ENCODE measurements around the gene NELFCD. TPM values are rescaled to one million over a fixed set of nuclear protein-coding genes. Genes with fewer than 3 reads are reported as not detected.

The NELFCD gene
- total and polyA plus RNA-seq, 9 of the 15 experiments (the other 6 are each of a cell fraction or from before 2014, with no cell fraction given): 11.7 to 163 (median 96.5) TPM

GRCh38 chr20:59010995-59011873 lies 30.2 kb downstream of the NELFCD start (continued):
- no peak for TF ChIP-seq KAT7 (CRISPR knock-in tag; IDR thresholded peaks at IDR 0.05; ENCODE audit: borderline replicate concordance)
- TF ChIP-seq TCF3 (CRISPR knock-in tag; IDR thresholded peaks at IDR 0.05): peak; percentile 80
- TF ChIP-seq TAF15 (IDR thresholded peaks at IDR 0.05; ENCODE audit: low read depth, low read length): no peak
- TF ChIP-seq MAFG (tag; conservative IDR thresholded peaks at IDR 0.05): no peak
- peak; percentile 45; the same call in 1 of the 2 replicates for TF ChIP-seq PML (IDR thresholded peaks at IDR 0.05; ENCODE audit: low read length)
- no peak for TF ChIP-seq HBP1 (CRISPR knock-in tag; IDR thresholded peaks at IDR 0.05)
- no peak; the same call in 1 of the 2 replicates for TF ChIP-seq SP1 (CRISPR knock-in tag; IDR thresholded peaks at IDR 0.05)
- TF ChIP-seq HDAC8 (tag; IDR thresholded peaks at IDR 0.05): no peak
- no peak for TF ChIP-seq GMEB1 (CRISPR knock-in tag; IDR thresholded peaks at IDR 0.05)
- no peak for TF ChIP-seq ZC3H4 (CRISPR knock-in tag; IDR thresholded peaks at IDR 0.05; ENCODE audit: borderline replicate concordance)
- peak; percentile 58 for TF ChIP-seq HDAC3 (IDR thresholded peaks at IDR 0.05; ENCODE audit: borderline replicate concordance, partially characterized antibody)
- no peak for TF ChIP-seq HEY1 (CRISPR knock-in tag; IDR thresholded peaks at IDR 0.05; ENCODE audit: borderline replicate concordance)
- no peak for TF ChIP-seq NFIX (CRISPR knock-in tag; IDR thresholded peaks at IDR 0.05; ENCODE audit: low read depth)
- TF ChIP-seq TSHZ1 (CRISPR knock-in tag; IDR thresholded peaks at IDR 0.05): no peak
- no peak for TF ChIP-seq ZNF436 (CRISPR knock-in tag; IDR thresholded peaks at IDR 0.05)
- peak in 1 of 2 experiments; percentile 32; a peak in 1 of 4 replicates for TF ChIP-seq FOXK2 (conservative IDR thresholded peaks at IDR 0.05 in 1 of 2, IDR thresholded peaks at IDR 0.05 in 1 of 2; ENCODE audit: low read depth in 2 of 2)
- TF ChIP-seq MAFF (IDR thresholded peaks at IDR 0.05; ENCODE audit: low read length): no peak
- no peak for TF ChIP-seq ZNF316 (IDR thresholded peaks at IDR 0.05)
- no peak for TF ChIP-seq PTTG1 (tag; IDR thresholded peaks at IDR 0.05; ENCODE audit: low read depth)
- TF ChIP-seq, protein P1, sequence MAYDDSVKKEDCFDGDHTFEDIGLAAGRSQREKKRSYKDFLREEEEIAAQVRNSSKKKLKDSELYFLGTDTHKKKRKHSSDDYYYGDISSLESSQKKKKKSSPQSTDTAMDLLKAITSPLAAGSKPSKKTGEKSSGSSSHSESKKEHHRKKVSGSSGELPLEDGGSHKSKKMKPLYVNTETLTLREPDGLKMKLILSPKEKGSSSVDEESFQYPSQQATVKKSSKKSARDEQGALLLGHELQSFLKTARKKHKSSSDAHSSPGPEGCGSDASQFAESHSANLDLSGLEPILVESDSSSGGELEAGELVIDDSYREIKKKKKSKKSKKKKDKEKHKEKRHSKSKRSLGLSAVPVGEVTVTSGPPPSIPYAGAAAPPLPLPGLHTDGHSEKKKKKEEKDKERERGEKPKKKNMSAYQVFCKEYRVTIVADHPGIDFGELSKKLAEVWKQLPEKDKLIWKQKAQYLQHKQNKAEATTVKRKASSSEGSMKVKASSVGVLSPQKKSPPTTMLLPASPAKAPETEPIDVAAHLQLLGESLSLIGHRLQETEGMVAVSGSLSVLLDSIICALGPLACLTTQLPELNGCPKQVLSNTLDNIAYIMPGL (CRISPR knock-in tag; IDR thresholded peaks at IDR 0.05): 0 out of 2 replicates have a peak, but pooled peaks have one; percentile 46
